A549 (cell line): ENCODE data around the gene RNF34. TPM values are rescaled to one million over a fixed set of nuclear protein-coding genes. Genes with fewer than 3 reads are reported as not detected.
A peak's percentile ranks its signal among the peaks of the same experiment; 100 is the strongest.

Source experiments
- ATAC-seq, 2 experiments: fragments of 200-7000 bp in 1 of 2; fragments of >200 bp in 1 of 2; cut with Nextera tagmentation in 1 of 2; cut with Tn5 transposase in 1 of 2; 3 replicates each; pipeline versions ENCODE4 v1.8.0 to v1.9.1; 2018 to 2020; ENCODE audit warnings: mild to moderate bottlenecking in 1 of 2, moderate library complexity in 1 of 2
- CTCF ChIA-PET: fragments of 300-600 bp; sonication (Branson Sonifier 250); formaldehyde crosslinking; extraction: SDS; loops from one replicate; lab custom pipeline; 2021; ENCODE audit warnings: antibody characterized with exemption, inconsistent platforms; lab: Yijun Ruan, JAX
- POLR2A ChIA-PET: fragments of 350-600 bp; formaldehyde crosslinking; extraction: SDS; loops from one replicate; lab custom pipeline; 2021; ENCODE audit warnings: antibody characterized with exemption, inconsistent platforms; lab: Yijun Ruan, JAX
- DNase-seq, 2 experiments: peaks; one replicate each; pipeline versions ENCODE4 v3.0.0 to v3.0.0-alpha.2; 2011 to 2016; ENCODE audit warnings: low read depth in 1 of 2, low spot score in 1 of 2
- FAIRE-seq: peaks from 2 replicates; lab custom pipeline; 2011; peaks lifted over from hg19 to GRCh38; lab: Jason Lieb, UNC
- H3K27ac ChIP-seq, 2 experiments: fragments of >200 bp; sonication (Bioruptor Twin); formaldehyde crosslinking; 3 replicates each; pipeline ENCODE4 v1.5.1; 2016 to 2017
- H3K4me1 ChIP-seq: fragments of >200 bp; sonication (Bioruptor Twin); formaldehyde crosslinking; 3 replicates; pipeline ENCODE4 v1.6.1; 2016
- H3K4me2 ChIP-seq: fragments of >200 bp; sonication (Bioruptor Twin); formaldehyde crosslinking; 3 replicates; pipeline ENCODE4 v1.6.1; 2016
- H3K4me3 ChIP-seq: fragments of >200 bp; sonication (Bioruptor Twin); formaldehyde crosslinking; 3 replicates; pipeline ENCODE4 v1.5.1; 2016
- H3K9me3 ChIP-seq: fragments of >200 bp; sonication (Bioruptor Twin); formaldehyde crosslinking; 3 replicates; pipeline ENCODE4 v1.6.1; 2016
- BHLHE40 ChIP-seq: IDR thresholded peaks from 2 replicates; pipeline ENCODE4 v1.6.1; 2012; ENCODE audit warnings: low read depth, low read length, inconsistent platforms
- EP300 ChIP-seq, 2 experiments: fragments of >200 bp; sonication (Bioruptor Twin); formaldehyde crosslinking; IDR thresholded peaks; 2 replicates in 1 of 2; 3 replicates in 1 of 2; pipeline ENCODE4 v1.6.1; 2016 to 2017
- FOSB ChIP-seq: fragments of 250-450 bp; sonication (Bioruptor Pico); IDR thresholded peaks from 2 replicates; pipeline ENCODE4 v1.5.0; 2020; ENCODE audit warnings: mild to moderate bottlenecking, moderate library complexity
- GATA3 ChIP-seq: IDR thresholded peaks from 2 replicates; pipeline ENCODE4 v1.6.1; 2012; ENCODE audit warnings: borderline replicate concordance
- HEYL ChIP-seq: fragments of 250-450 bp; sonication (Bioruptor Pico); IDR thresholded peaks from 2 replicates; pipeline ENCODE4 v1.8.0; 2021; ENCODE audit warnings: mild to moderate bottlenecking, moderate library complexity
- HOXA7 ChIP-seq: fragments of 250-450 bp; sonication (Bioruptor Pico); IDR thresholded peaks from 2 replicates; pipeline ENCODE4 v1.5.0; 2020; ENCODE audit warnings: mild to moderate bottlenecking, moderate library complexity
- HOXB13 ChIP-seq: fragments of 250-450 bp; sonication (Bioruptor Pico); IDR thresholded peaks from 2 replicates; pipeline ENCODE4 v1.5.0; 2020; ENCODE audit warnings: low read depth, mild to moderate bottlenecking, moderate library complexity
- NR3C1 ChIP-seq: fragments of >200 bp; sonication (Bioruptor Twin); formaldehyde crosslinking; IDR thresholded peaks from 3 replicates; pipeline ENCODE4 v1.6.1; 2017
- POLR2A ChIP-seq: IDR thresholded peaks from 2 replicates; pipeline ENCODE4 v1.6.1; 2012; ENCODE audit warnings: mild to moderate bottlenecking, low read length
- POLR2AphosphoS2 ChIP-seq: conservative IDR thresholded peaks from 2 replicates; pipeline ENCODE4 v1.6.1; 2012; ENCODE audit warnings: low read length, improper control_type of control experiment, inconsistent platforms
- RAD21 ChIP-seq, 2 experiments: fragments of >200 bp in 1 of 2; sonication (Bioruptor Twin) in 1 of 2; formaldehyde crosslinking in 1 of 2; IDR thresholded peaks in 1 of 2; conservative IDR thresholded peaks in 1 of 2; 2 replicates in 1 of 2; 3 replicates in 1 of 2; pipeline ENCODE4 v1.6.1; 2012 to 2018; ENCODE audit warnings: inconsistent platforms in 1 of 2
- RARB ChIP-seq: fragments of 250-450 bp; sonication (Bioruptor Pico); IDR thresholded peaks from 2 replicates; pipeline ENCODE4 v1.8.0; 2021; ENCODE audit warnings: mild to moderate bottlenecking, moderate library complexity
- SMC3 ChIP-seq: fragments of >200 bp; sonication (Bioruptor Twin); formaldehyde crosslinking; IDR thresholded peaks from 3 replicates; pipeline ENCODE4 v1.6.1; 2018; ENCODE audit warnings: inconsistent platforms
- SREBF2 ChIP-seq: fragments of 450-650 bp; IDR thresholded peaks from 2 replicates; pipeline ENCODE4 v1.6.1; 2014; ENCODE audit warnings: mild to moderate bottlenecking, moderate library complexity
- TP53 ChIP-seq: fragments of 250-450 bp; sonication (Bioruptor Pico); IDR thresholded peaks from 2 replicates; pipeline ENCODE4 v1.5.0; 2021; ENCODE audit warnings: mild to moderate bottlenecking, moderate library complexity
- ZNF302 ChIP-seq: fragments of 250-450 bp; sonication (Bioruptor Pico); IDR thresholded peaks from 2 replicates; pipeline ENCODE4 v1.9.0; 2021; ENCODE audit warnings: inconsistent platforms, mild to moderate bottlenecking, moderate library complexity
- WGBS: methylation state at CpG from one replicate; pipeline ENCODE4 v1.1.6; 2017; ENCODE audit errors: missing lambda C conversion rate; 5-methylcytosine and 5-hydroxymethylcytosine counted together
- polyA plus RNA-seq, 4 experiments: library from polyadenylated mRNA; depleted of rRNA in 3 of 4; stranded (reverse); fragments of >200 nt; fragmentation: RNase III in 1 of 4; extraction: RNeasy Plus Mini Kit Qiagen cat#74134 plus additional on column Dnase treatment in 1 of 4; gene quantifications; 2 replicates in 3 of 4; 3 replicates in 1 of 4; pipeline ENCODE4 v1.2.3, GENCODE V29; 2011 to 2017
- TF ChIP-seq, protein P1 (sequence below): fragments of 250-450 bp; sonication (Bioruptor Pico); IDR thresholded peaks from 2 replicates; pipeline ENCODE4 v1.5.0; 2020; ENCODE audit warnings: low read depth, mild to moderate bottlenecking, moderate library complexity
- TF ChIP-seq, protein P2 (sequence below): fragments of 200-600 bp; sonication (generic); IDR thresholded peaks from 2 replicates; pipeline ENCODE4 v1.6.1; 2016; ENCODE audit warnings: antibody characterized with exemption, mild to moderate bottlenecking, moderate library complexity
- TF ChIP-seq, protein P3 (sequence below): fragments of 450-650 bp; IDR thresholded peaks from 2 replicates; pipeline ENCODE4 v1.6.1; 2014; ENCODE audit warnings: antibody characterized with exemption
- TF ChIP-seq, protein P4 (sequence below): IDR thresholded peaks from 2 replicates; pipeline ENCODE4 v1.6.1; 2012; ENCODE audit warnings: low read depth, borderline replicate concordance
- TF ChIP-seq, protein P5 (sequence below): fragments of >200 bp; sonication (Bioruptor Twin); formaldehyde crosslinking; IDR thresholded peaks from 2 replicates; pipeline ENCODE4 v1.6.1; 2016
- TF ChIP-seq, protein P6 (sequence below): IDR thresholded peaks from 2 replicates; pipeline ENCODE4 v1.6.1; 2012

The RNF34 gene
- polyA plus RNA-seq, 2 of the 4 experiments (the other 2 are of a cell fraction), result 44.5 to 59.4 TPM

GRCh38 chr12:121443193-121443870, 43.4 kb downstream of the RNF34 start (continued):
- TF ChIP-seq, protein P1, sequence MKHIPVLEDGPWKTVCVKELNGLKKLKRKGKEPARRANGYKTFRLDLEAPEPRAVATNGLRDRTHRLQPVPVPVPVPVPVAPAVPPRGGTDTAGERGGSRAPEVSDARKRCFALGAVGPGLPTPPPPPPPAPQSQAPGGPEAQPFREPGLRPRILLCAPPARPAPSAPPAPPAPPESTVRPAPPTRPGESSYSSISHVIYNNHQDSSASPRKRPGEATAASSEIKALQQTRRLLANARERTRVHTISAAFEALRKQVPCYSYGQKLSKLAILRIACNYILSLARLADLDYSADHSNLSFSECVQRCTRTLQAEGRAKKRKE (CRISPR knock-in tag), result no peak
- TF ChIP-seq NR3C1 (no peak), SMC3 (peak; percentile 81), GATA3 (no peak), HOXA7 (CRISPR knock-in tag) (no peak), BHLHE40 (no peak), ZNF302 (no peak), FOSB (CRISPR knock-in tag) (no peak), POLR2AphosphoS2 (no peak), SREBF2 (no peak), HOXB13 (CRISPR knock-in tag) (no peak), HEYL (CRISPR knock-in tag) (no peak), RAD21 (conservative IDR thresholded peaks at IDR 0.05 in 1 of 2, IDR thresholded peaks at IDR 0.05 in 1 of 2) (peak; percentile 76 to 84)
- TF ChIP-seq, protein P2, sequence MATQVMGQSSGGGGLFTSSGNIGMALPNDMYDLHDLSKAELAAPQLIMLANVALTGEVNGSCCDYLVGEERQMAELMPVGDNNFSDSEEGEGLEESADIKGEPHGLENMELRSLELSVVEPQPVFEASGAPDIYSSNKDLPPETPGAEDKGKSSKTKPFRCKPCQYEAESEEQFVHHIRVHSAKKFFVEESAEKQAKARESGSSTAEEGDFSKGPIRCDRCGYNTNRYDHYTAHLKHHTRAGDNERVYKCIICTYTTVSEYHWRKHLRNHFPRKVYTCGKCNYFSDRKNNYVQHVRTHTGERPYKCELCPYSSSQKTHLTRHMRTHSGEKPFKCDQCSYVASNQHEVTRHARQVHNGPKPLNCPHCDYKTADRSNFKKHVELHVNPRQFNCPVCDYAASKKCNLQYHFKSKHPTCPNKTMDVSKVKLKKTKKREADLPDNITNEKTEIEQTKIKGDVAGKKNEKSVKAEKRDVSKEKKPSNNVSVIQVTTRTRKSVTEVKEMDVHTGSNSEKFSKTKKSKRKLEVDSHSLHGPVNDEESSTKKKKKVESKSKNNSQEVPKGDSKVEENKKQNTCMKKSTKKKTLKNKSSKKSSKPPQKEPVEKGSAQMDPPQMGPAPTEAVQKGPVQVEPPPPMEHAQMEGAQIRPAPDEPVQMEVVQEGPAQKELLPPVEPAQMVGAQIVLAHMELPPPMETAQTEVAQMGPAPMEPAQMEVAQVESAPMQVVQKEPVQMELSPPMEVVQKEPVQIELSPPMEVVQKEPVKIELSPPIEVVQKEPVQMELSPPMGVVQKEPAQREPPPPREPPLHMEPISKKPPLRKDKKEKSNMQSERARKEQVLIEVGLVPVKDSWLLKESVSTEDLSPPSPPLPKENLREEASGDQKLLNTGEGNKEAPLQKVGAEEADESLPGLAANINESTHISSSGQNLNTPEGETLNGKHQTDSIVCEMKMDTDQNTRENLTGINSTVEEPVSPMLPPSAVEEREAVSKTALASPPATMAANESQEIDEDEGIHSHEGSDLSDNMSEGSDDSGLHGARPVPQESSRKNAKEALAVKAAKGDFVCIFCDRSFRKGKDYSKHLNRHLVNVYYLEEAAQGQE, result no peak
- TF ChIP-seq, protein P3, sequence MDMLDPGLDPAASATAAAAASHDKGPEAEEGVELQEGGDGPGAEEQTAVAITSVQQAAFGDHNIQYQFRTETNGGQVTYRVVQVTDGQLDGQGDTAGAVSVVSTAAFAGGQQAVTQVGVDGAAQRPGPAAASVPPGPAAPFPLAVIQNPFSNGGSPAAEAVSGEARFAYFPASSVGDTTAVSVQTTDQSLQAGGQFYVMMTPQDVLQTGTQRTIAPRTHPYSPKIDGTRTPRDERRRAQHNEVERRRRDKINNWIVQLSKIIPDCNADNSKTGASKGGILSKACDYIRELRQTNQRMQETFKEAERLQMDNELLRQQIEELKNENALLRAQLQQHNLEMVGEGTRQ, result no peak
- TF ChIP-seq, protein P4, sequence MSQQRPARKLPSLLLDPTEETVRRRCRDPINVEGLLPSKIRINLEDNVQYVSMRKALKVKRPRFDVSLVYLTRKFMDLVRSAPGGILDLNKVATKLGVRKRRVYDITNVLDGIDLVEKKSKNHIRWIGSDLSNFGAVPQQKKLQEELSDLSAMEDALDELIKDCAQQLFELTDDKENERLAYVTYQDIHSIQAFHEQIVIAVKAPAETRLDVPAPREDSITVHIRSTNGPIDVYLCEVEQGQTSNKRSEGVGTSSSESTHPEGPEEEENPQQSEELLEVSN, result no peak
- TF ChIP-seq, protein P5, sequence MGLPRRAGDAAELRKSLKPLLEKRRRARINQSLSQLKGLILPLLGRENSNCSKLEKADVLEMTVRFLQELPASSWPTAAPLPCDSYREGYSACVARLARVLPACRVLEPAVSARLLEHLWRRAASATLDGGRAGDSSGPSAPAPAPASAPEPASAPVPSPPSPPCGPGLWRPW, result no peak

GRCh38 chr12:121443911-121444841, 44.3 kb downstream of the RNF34 start:
- H3K9me3 ChIP-seq, result no peaks in the 10 kb centered on the region
- H3K4me1 ChIP-seq, result peaks cover 4% of the 10 kb centered on the region; the same call in 1 of the 3 replicates
- ChIA-PET CTCF (interaction anchor here (0.5 to 8.8 kb wide), 35 partner anchors 12 to 1386 kb away, joined by 3 to 117 read pairs (median 4); partner anchors contain the start of genes ORAI1 and RNF34), POLR2A (no interaction called here)
- no peak for ATAC-seq
- H3K4me3 ChIP-seq, result no peak overlapping the region
- DNase-seq, result no peak
- WGBS, result 93% methylated on average over 43 of the region's 45 CpGs
- no peak for FAIRE-seq
- H3K27ac ChIP-seq, result no peak overlapping the region
- H3K4me2 ChIP-seq, result no peak overlapping the region
- no peak for TF ChIP-seq RARB (CRISPR knock-in tag)
- TF ChIP-seq FOSB (CRISPR knock-in tag), result no peak
- TF ChIP-seq EP300 (IDR thresholded peaks at IDR 0.05), result no peak
- TF ChIP-seq TP53, result no peak
- TF ChIP-seq POLR2A, result no peak
- TF ChIP-seq BHLHE40, result no peak
- TF ChIP-seq, protein P6, sequence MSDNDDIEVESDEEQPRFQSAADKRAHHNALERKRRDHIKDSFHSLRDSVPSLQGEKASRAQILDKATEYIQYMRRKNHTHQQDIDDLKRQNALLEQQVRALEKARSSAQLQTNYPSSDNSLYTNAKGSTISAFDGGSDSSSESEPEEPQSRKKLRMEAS, result no peak
- TF ChIP-seq SMC3, result no peak
- TF ChIP-seq POLR2AphosphoS2, result no peak
